NCI-H82 treated with DMSO at 0.1 percent for 48 hours (cell line): Measurements from ENCODE around the gene ACAT2.
"Not testable (repeated sequence)": the region's sequence is repeated elsewhere in the genome, so short reads cannot be mapped to it uniquely, and the experiment has no call there.

Experiments
- DNase-seq: peaks from one replicate; lab custom pipeline; 2025; ENCODE audit not compliant: unreplicated experiment; lab: John Stamatoyannopoulos, UW

Gene ACAT2

DNA sequence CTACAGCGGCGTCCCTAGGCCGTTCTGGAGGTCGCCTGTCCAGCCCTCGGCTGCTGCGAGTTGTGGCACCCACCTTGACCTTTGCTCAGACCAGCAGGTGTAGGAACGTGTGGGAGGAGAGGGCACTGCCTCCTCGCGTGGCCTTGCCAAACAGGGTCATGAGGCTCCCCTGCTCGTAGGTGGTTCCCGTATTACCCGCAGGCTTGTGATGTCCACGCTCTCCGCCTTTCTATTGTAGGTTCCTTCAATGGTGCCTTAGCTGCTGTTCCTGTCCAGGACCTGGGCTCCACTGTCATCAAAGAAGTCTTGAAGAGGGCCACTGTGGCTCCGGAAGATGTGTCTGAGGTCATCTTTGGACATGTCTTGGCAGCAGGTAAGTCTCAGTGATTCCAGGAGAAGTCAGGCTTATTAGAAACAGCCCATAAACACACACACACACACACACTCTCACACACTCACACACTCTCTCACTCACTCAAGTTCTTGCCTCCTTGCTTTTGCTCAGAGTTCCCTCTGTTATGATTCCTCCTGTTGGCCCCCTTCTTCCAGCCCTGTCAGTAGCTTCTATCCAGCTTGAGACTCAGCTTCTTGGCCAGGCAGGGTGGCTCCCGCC lies 942 bp downstream of the ACAT2 start:
- no peak for DNase-seq

DNA sequence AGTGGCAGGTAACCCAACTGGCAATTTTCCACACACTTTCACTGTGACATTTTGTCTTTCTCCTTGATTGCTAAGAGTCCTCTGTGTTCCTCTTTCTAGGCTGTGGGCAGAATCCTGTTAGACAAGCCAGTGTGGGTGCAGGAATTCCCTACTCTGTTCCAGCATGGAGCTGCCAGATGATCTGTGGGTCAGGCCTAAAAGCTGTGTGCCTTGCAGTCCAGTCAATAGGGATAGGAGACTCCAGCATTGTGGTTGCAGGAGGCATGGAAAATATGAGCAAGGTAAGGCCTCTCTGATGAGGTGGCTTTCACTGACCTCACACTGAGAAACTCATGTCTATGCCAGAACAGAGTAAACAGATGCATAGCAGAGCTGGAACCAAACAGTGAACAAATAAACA lies 5.1 kb downstream of the ACAT2 start:
- no peak for DNase-seq

- no peak for DNase-seq
These were observed 7.6 kb downstream of the ACAT2 start for GRCh38 chr6:159769470-159769869.

- DNase-seq = no peak
These were observed 10.4 kb downstream of the ACAT2 start for GRCh38 chr6:159772196-159772595.

DNA sequence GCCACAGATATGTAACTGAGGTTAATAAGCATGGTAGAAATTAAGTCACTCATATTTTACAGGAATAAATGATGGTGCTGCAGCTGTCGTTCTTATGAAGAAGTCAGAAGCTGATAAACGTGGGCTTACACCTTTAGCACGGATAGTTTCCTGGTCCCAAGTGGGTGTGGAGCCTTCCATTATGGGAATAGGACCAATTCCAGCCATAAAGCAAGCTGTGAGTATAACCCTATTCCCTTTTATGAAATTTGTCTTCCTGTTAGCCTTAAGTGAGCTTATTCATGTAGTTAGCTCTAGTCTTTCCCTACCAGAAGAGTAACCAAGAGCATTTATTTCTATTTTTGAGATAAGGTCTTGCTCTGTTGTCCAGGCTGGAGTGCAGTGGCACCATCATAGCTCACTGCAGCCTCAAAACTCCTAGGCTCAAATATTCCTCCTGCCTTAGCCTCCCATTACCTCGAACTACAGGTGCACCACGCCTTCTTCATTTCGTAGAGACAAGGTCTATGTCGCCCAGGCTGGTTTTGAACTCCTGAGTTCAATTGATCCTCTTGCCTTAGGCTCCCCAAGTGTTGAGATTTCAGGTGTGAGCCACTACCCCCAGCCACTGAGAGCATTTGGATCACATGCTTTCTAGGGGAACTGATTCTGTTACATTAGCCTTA lies 15.5 kb downstream of the ACAT2 start:
- DNase-seq = no peak

- DNase-seq = no peak
These were observed 16.3 kb downstream of the ACAT2 start for GRCh38 chr6:159778131-159778530.

GRCh38 chr6:159778542-159779103 lies 16.8 kb downstream of the ACAT2 start:
- no peak for DNase-seq

- DNase-seq = no peak
These were observed 26.4 kb downstream of the ACAT2 start for GRCh38 chr6:159788276-159788675.

- DNase-seq = no peak
These were observed 27.0 kb downstream of the ACAT2 start for GRCh38 chr6:159788753-159789376.

DNA sequence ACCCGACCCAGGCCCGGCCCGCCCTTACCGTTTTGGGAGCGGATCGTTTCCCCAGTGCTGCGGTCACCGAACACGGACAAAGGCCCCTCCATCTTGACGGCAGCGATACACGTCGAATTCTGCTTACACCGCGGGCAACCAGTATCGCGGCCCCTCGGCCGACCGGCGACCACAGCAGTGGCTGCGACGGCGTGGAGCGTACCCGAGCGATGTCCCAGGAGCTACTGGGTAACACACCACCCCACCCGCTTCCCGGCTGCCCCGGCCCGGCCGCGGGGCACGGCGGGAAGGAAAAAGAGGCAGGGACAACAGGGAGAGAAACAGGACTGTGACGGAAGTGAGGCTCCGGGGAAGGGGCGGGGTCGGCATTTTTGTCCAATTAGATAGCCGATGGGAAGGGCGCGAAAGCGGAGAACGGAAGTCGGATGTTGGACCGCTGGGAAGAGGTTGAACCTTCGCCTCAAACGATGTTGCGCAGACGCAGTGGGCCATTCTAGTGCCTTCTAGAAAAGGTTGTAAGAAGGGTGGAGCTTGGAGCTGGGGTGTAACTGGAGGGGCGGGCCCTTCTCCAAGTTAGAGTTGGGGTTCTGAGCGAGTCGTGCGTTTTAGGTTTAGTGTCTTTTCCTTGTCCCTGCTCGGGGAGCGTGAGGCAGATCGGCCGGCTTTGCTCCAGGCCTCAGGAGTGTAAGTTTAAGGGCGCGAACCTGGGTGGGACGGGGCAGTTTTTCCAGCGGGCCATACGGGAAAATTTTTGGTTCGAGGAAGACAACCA lies 27.7 kb downstream of the ACAT2 start, which contains the start of gene TCP1:
TSS of gene TCP1 (minus strand) at position 226 of the 772 bp plus-strand sequence. CDS start at position 92, 134 bp downstream.
- peak; percentile 99 for DNase-seq

DNA sequence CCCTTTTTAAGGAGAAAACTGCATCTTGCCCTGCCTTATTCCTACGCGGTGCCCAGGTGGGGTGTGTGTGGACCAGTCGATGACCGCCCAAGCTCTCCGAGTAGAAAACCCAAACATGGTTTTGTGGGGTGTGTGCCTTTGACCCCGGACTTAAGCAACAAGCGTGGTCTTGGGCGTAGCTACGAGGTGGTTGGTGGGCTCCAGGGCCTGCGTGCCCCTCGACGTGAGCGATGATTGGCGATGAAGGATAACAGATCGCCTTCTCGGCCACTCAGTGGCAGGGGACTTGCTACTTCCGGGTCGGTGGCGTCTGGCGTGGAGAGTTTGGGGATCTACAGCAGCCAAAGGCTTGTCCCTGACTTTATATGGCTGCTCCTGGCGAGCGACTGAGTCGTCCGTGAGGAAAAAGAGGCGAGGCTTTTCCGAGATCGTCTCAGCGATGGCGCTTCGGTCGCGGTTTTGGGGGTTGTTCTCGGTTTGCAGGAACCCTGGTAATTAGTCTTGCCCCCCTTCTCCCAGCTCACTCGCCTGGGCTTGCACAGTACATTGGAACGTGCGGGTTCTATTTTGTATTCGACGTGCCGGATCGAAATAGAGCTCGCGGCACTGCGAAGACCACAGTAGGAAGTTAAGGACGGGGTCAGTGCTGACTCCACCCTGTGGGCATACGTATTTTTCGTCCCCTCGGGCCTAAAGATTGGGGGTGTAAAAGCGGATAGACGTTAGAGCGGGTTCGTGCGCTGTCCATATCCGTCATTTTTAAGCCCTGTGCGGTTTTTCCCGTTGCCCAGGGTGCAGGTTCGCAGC lies 28.5 kb downstream of the ACAT2 start, which contains the start of gene MRPL18:
TSS of gene MRPL18 (plus strand) at position 319 of the 807 bp plus-strand sequence. CDS start at position 440, 121 bp downstream.
- DNase-seq = peak; percentile 94

GRCh38 chr6:159790956-159791598 lies 29.2 kb downstream of the ACAT2 start:
- DNase-seq = no peak

DNA sequence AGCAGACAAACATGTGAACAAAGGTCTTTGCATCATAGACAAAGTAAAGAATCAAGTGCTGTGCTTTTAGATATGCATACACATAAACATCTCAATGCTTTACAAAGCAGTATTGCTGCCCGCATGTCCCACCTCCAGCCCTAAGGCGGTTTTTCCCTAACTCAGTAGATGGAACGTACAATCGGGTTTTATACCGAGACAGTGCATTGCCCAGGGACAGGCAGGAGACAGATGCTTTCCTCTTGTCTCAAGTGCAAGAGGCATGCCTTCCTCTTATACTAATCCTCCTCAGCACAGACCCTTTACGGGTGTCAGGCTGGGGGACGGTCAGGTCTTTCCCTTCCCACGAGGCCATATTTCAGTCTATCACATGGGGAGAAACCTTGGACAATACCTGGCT lies 33.1 kb downstream of the ACAT2 start:
- not testable (repeated sequence) for DNase-seq

GRCh38 chr6:159797554-159797953 lies 35.7 kb downstream of the ACAT2 start:
- no peak for DNase-seq

GRCh38 chr6:159800141-159800865 lies 38.5 kb downstream of the ACAT2 start, which contains the start of gene PNLDC1:
Gene PNLDC1 (plus strand): TSS chr6:159800276. CDS start chr6:159800308, 32 bp downstream.
- no peak for DNase-seq

GRCh38 chr6:159801935-159802334 lies 40.1 kb downstream of the ACAT2 start:
- no peak for DNase-seq

DNA sequence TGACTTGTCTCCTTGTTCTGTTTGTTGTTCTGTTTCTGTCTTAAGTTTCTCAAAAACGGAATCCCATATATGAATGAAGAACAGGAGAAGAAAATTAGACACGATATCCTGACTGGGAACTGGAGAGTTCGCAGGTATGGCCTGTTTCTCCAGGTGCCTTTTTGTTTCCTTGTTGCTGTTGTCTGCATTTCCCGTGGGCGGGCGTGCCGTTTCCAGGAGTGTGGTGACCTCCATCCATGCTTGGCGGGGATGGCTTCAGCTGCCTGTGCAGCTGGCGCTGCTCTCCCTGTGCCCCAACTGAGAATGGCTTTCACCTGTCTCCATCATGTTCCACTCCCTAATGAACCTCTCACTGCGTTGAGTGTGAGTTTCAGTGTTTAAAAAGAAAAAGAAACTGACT lies 42.7 kb downstream of the ACAT2 start:
- DNase-seq = no peak

DNA sequence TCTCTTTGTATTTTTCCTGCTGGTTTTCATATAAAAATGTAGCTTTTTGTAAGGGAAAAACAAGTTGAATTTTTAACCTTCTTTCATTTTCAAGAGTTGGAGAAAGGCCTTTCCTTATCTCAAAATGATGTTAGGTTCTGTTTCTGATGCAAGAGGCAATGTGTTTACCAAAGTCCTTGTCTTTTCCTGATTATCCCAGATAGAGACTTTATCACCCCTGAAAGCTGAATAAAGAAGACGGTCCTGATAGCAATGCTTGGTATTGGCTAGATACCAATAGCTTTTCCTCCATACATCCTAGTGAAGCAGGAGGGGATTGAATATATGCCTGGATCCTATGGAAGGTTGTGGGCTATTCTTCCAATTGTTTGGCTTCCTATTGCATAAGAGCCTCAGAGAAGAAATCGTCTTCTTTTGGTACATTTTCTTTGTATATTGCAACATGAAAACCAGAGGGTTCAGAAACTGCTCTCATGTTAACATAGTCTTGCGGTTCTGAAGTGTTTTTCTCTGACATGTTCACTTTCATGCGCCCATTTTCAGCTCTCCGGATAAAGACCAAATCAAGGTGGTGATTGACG lies 43.7 kb downstream of the ACAT2 start:
- no peak for DNase-seq

- no peak for DNase-seq
These were observed 44.2 kb downstream of the ACAT2 start for GRCh38 chr6:159806021-159806458.
